GM23248 (cell line): ENCODE data around the gene G6PC3.

ENCODE experiments used
- EZH2 ChIP-seq: fragments of 200-600 bp; sonication (generic); IDR thresholded peaks from 2 replicates; pipeline ENCODE4 v1.6.1; 2018; ENCODE audit warnings: antibody characterized with exemption, mild to moderate bottlenecking; ENCODE audit not compliant: insufficient read depth, poor library complexity, severe bottlenecking
- EZH2phosphoT487 ChIP-seq: fragments of 200-600 bp; sonication (generic); IDR thresholded peaks from 2 replicates; pipeline ENCODE4 v1.6.1; 2018; ENCODE audit warnings: antibody characterized with exemption, moderate library complexity, mild to moderate bottlenecking, low read depth; ENCODE audit not compliant: insufficient read depth

DNA sequence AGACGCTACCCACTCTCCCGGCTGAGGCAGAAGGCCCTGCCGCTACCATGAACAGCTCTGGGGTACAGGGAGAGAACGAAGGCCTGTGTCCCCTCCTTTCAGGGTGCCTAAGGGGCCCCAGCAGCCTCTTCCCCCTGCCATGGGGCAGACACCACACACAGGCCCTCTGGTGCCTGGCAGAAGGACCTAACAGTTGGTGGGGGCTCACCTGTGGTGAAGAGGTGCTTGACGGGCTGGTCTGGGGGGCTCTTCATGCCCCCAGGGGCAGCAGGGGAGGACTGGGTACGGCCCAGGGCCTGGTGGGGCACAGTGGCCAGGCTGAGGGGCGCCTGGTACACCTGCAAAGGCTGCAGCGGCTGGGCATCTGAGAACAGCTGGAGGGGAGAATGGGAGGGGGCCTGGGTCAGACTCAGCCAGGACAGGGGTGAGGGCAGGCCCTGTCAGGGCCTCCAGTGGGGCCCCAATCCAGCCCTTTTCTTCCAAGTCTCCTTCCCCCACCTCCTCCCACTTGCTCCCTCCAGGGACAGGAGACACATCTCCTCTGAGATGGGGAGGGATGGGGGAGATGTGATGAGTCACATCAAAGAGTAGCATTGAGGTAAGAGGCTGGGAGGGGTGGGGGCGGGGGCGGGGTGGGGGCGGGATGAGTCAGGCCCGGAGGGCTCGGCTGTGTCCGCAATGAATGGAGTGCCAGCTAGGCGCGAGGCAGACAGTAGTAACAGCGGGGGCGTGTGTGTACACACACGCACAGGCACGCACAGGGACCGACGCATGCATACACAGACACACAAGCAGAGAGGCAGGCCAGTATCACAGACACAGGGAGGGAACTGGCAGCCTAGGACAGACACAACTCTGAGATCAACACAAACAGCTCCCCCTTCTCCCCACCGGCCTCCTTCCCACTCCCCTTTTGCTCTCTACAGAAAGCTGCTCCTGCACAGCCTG, 16.1 kb downstream of the G6PC3 start:
- no peak for TF ChIP-seq EZH2
- TF ChIP-seq EZH2phosphoT487: no peak
